Measurements from ENCODE around the gene MAL.

MAL gene

DNA sequence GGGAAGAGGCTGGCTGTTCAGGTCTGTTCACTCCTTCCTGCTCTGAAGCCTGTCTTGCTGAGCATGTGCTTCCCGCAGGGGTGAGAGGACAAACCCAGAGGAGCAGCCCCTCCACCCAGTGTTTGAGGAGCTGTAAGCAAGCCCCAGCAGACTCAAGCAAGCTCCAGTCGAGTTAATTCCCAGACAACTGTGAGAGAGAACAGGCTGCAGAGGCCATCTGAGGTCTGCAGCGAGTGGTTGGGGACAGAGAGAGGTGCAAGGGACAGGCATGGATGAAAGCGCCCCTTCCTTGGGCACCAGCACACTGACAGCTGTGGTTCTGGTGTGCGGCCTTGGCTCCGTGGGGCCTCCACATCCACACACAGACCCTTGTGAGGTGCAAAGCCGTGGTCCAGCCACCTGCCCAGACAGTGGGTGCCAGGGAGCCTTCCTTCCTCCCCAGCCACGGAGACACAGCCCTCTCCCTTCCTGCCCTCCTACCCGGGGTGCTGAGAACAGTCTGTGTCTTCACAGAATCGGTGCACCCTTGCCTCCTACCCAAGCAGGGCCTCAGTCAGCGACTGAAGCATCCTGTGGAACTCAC, 36.2 kb downstream of the MAL start:
- TF ChIP-seq, protein P1, sequence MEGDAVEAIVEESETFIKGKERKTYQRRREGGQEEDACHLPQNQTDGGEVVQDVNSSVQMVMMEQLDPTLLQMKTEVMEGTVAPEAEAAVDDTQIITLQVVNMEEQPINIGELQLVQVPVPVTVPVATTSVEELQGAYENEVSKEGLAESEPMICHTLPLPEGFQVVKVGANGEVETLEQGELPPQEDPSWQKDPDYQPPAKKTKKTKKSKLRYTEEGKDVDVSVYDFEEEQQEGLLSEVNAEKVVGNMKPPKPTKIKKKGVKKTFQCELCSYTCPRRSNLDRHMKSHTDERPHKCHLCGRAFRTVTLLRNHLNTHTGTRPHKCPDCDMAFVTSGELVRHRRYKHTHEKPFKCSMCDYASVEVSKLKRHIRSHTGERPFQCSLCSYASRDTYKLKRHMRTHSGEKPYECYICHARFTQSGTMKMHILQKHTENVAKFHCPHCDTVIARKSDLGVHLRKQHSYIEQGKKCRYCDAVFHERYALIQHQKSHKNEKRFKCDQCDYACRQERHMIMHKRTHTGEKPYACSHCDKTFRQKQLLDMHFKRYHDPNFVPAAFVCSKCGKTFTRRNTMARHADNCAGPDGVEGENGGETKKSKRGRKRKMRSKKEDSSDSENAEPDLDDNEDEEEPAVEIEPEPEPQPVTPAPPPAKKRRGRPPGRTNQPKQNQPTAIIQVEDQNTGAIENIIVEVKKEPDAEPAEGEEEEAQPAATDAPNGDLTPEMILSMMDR (conservative IDR thresholded peaks at IDR 0.05) = no peak
- no peak for TF ChIP-seq ZFX (IDR thresholded peaks at IDR 0.05)
- no peak overlapping the region for H3K27ac ChIP-seq

DNA sequence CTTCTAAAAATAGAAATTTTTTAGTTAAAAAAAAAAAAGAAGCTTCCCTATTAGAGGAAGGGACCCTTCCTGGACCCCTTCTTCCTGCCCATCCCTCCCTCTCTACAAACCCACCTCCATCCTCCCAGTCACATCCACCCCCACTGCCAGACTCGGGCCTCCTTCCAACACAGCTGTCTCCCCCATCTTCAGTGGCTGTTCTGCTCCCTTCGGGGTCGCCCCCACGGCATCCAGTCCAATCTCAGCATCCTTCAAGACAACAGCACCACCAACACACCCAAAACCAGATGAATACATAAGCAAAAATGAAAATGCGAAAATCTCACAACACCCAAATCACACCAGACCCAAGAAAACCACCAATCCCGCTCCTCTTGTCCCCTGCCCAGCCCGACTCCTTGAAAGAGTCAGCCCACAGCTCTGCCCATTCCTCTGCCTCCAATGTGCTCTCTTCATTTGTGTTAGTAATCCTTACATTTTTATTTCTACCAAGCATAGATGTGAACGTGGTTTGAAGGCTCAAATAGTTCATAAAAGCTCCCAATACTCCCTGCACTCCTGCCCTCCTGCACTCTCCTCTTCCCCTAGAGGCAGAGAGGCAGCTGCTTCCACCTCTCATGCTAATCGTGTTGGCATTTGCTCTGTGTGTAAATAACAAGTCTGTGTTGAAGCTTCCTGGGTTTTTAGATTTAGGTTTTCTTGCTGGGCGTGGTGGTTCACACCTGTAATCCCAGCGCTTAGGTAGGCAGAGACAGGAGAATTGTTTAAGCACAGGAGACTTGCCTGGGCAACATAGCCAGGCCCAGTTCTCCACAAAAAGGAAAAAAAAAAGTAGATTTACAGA, 37.0 kb downstream of the MAL start:
- H3K27ac ChIP-seq = no peak overlapping the region
- TF ChIP-seq, protein P1 (conservative IDR thresholded peaks at IDR 0.05) = no peak

DNA sequence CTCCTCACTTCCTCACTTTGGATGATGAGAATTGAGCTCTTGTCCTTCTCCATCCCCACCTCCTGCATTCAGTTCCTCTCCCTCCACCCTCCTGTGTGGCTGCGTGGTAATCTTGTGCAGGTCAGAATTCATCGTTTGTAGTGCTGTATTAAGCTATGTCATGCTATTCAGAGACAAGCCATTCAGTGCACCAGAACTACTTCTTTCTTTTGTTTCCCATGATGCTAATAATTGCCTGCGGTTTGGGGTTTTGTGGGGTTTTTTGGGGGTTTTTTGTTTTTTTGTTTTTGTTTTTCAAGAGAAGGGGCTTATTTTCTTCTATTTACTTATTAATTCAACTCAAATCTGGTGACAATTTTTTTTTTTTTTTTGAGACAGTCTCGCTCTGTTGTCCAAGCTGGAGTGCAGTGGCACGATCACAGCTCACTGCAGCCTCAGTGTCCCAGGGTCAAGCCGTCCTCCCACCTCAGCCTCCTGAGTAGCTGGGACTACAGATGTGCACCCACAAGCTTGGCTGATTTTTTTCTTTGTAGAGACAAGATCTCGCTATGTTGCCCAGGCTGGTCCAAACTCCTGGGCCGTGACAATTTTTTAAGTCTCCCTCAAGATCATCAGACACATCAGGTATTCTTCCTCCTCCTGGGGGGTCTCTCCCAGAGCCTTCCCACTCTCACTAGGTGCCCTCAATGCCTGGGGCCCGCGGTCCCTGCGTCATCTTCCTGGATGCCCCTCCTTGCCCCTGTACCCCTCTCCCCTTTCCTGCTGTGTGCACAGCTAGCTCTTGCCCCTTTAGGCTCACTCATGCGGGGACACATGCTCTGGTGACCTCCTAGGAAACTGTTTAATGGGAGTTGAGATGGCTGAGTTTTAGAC, 37.8 kb downstream of the MAL start:
- no peak for TF ChIP-seq ZFX (IDR thresholded peaks at IDR 0.05)
- TF ChIP-seq, protein P1 (conservative IDR thresholded peaks at IDR 0.05) = no peak
- H3K27ac ChIP-seq = no peak overlapping the region

DNA sequence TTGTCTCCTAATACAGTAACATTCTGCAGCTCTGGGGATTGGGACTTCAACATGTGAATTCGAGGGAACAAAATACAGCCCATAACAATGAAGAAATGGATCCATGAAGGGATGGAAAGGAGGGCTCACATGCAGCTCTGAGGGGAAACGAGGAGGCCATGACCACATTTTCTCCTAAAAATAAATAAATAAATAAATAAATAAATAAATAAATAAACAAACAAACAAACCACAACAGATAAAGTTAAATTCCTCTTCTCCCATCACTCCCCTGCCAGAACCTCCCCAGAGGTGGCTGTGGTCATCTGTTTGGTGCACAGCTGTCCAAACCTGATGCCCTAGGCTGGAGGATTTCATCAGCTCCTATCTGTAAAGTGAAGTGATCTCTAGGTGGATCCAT, 42.7 kb downstream of the MAL start:
- TF ChIP-seq ZFX (IDR thresholded peaks at IDR 0.05) = no peak
- TF ChIP-seq, protein P1 (conservative IDR thresholded peaks at IDR 0.05) = no peak
- no peak overlapping the region for H3K27ac ChIP-seq

DNA sequence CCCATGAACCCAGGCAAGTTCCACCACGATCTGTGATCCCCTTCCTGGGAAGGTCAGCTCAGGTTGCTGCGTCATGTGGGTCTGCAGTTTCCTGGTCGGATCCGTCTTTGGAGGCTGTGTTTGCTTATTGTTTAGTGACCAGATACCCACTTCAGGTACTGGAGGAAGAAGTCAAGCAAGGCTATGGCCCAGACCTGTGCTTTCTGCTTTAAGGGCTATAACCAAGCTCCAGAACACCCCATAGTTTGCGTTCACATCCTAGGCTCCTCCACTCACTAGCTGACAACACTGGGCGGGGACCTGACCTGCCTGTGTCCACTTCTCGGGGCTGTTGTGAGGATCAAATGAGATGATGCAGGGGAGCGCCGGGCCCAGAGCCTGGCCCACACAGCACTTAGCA, 44.0 kb downstream of the MAL start:
- TF ChIP-seq ZFX (IDR thresholded peaks at IDR 0.05) = no peak
- TF ChIP-seq, protein P1 (conservative IDR thresholded peaks at IDR 0.05) = no peak
- H3K27ac ChIP-seq = no peak overlapping the region

DNA sequence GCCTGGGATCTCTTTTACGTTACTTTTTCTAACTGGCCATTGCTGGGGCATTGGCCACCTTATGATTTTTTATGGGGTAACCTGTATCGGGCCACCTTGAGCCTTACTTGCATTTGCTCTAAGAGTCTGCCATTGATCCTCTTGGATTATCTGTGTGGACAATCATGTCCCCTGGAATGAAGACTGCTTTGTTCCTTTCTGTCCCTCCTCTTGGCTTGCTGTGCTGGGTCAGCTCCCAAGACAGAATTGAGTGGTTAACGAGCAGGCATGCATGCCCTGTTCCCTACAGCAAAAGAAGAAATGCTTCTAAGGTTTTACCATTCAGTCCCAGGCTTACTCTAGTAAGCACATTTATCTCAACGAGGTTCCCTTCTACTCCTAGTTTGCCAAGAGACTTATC, 46.3 kb downstream of the MAL start:
- TF ChIP-seq, protein P1 (conservative IDR thresholded peaks at IDR 0.05) = no peak
- no peak for TF ChIP-seq ZFX (IDR thresholded peaks at IDR 0.05)
- no peak overlapping the region for H3K27ac ChIP-seq

DNA sequence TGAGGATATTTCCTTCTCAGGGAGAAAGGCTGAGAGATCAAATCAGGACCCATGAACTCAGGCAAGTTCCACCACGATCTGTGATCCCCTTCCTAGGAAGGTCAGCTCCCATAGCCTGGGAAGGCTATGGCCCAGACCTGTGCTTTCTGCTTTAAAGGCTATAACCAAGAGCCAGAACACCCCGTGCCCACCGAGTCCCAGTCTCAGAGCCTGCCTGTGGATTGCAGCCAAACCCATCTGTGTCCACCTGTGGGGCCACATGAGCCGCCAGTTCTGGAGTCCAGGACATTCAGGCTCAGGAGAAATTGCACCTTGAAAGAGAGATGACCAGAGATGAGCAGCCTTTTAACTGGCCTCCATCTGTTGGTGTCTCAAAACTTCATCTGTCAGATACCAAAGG, 46.9 kb downstream of the MAL start:
- H3K27ac ChIP-seq = no peak overlapping the region
- no peak for TF ChIP-seq ZFX (IDR thresholded peaks at IDR 0.05)
- TF ChIP-seq, protein P1 (conservative IDR thresholded peaks at IDR 0.05) = no peak

Data from C4-2B (cell line).